HepG2 (cell line): ENCODE results near the gene CELA2B. TPM values are rescaled to one million over a fixed set of nuclear protein-coding genes. Genes with fewer than 3 reads are reported as not detected.

Source experiments
- BCL3 ChIP-seq: sonication (generic); formaldehyde crosslinking; IDR thresholded peaks from 2 replicates; pipeline ENCODE4 v1.5.1; 2020; ENCODE audit warnings: mild to moderate bottlenecking, missing genetic modification reagents, moderate library complexity
- CBFB ChIP-seq: sonication (generic); formaldehyde crosslinking; IDR thresholded peaks from 2 replicates; pipeline ENCODE4 v1.4.0; 2020; ENCODE audit warnings: missing genetic modification reagents
- CTCF ChIP-seq: sonication (generic); formaldehyde crosslinking; IDR thresholded peaks from 2 replicates; pipeline ENCODE4 v1.5.0; 2020; ENCODE audit warnings: mild to moderate bottlenecking, missing genetic modification reagents, moderate library complexity
- FOXM1 ChIP-seq: sonication (generic); formaldehyde crosslinking; IDR thresholded peaks from 2 replicates; pipeline ENCODE4 v1.5.0; 2020; ENCODE audit warnings: missing genetic modification reagents
- GABPA ChIP-seq, 2 experiments: IDR thresholded peaks; 2 replicates each; pipeline ENCODE4 v1.6.1; 2011 to 2016; ENCODE audit warnings: low read depth in 2 of 2, low read length in 1 of 2, missing biosample characterization in 1 of 2, missing genetic modification characterization in 1 of 2
- KDM5B ChIP-seq: sonication (generic); formaldehyde crosslinking; IDR thresholded peaks from 2 replicates; pipeline ENCODE4 v1.4.0; 2020; ENCODE audit warnings: missing genetic modification reagents, mild to moderate bottlenecking, borderline replicate concordance
- MATR3 ChIP-seq: sonication (generic); formaldehyde crosslinking; IDR thresholded peaks from 2 replicates; pipeline ENCODE4 v1.4.0; 2020; ENCODE audit warnings: missing genetic modification reagents
- MEF2D ChIP-seq: sonication (generic); formaldehyde crosslinking; IDR thresholded peaks from 2 replicates; pipeline ENCODE4 v1.5.1; 2020; ENCODE audit warnings: mild to moderate bottlenecking, missing genetic modification reagents
- PPARG ChIP-seq: conservative IDR thresholded peaks from 2 replicates; pipeline ENCODE4 v1.6.1; 2016; ENCODE audit warnings: missing biosample characterization, missing genetic modification reagents
- REPIN1 ChIP-seq: sonication (generic); formaldehyde crosslinking; IDR thresholded peaks from 2 replicates; pipeline ENCODE4 v1.8.0; 2022; ENCODE audit warnings: missing genetic modification reagents, low read depth, mild to moderate bottlenecking, borderline replicate concordance
- RFX3 ChIP-seq: IDR thresholded peaks from 2 replicates; pipeline ENCODE4 v1.6.1; 2016; ENCODE audit warnings: missing biosample characterization, missing genetic modification reagents
- SP4 ChIP-seq: sonication (generic); formaldehyde crosslinking; IDR thresholded peaks from 2 replicates; pipeline ENCODE4 v1.8.1; 2023; ENCODE audit warnings: mild to moderate bottlenecking, missing genetic modification reagents
- TCF12 ChIP-seq, 2 experiments: fragments of 450-650 bp in 1 of 2; sonication (generic) in 1 of 2; formaldehyde crosslinking in 1 of 2; IDR thresholded peaks; 2 replicates each; pipeline versions ENCODE4 v1.6.1 to v1.8.0; 2017 to 2022; ENCODE audit warnings: antibody characterized with exemption in 1 of 2, mild to moderate bottlenecking in 1 of 2, missing genetic modification reagents in 1 of 2, moderate library complexity in 1 of 2
- TFDP1 ChIP-seq: IDR thresholded peaks from 2 replicates; pipeline ENCODE4 v1.6.1; 2016; ENCODE audit warnings: missing compliant biosample characterization, missing genetic modification reagents, borderline replicate concordance
- TRIM22 ChIP-seq: fragments of 450-650 bp; IDR thresholded peaks from 2 replicates; pipeline ENCODE4 v1.6.1; 2017
- ZBTB38 ChIP-seq: sonication (generic); formaldehyde crosslinking; IDR thresholded peaks from 2 replicates; pipeline ENCODE4 v1.5.1; 2020; ENCODE audit warnings: mild to moderate bottlenecking, missing genetic modification reagents
- ZNF503 ChIP-seq: sonication (generic); formaldehyde crosslinking; IDR thresholded peaks from 2 replicates; pipeline ENCODE4 v1.4.0; 2020; ENCODE audit warnings: missing genetic modification reagents
- ZNF629 ChIP-seq: sonication (generic); formaldehyde crosslinking; conservative IDR thresholded peaks from 2 replicates; pipeline ENCODE4 v1.5.0; 2020; ENCODE audit warnings: missing genetic modification reagents
- polyA plus RNA-seq, 8 experiments: library from polyadenylated mRNA; depleted of rRNA in 3 of 8; stranded (reverse) in 7 of 8; unstranded in 1 of 8; fragments of >200 nt; fragmentation: Illumina TruSeq in 4 of 8; extraction: Trizol in 4 of 8; gene quantifications; 2 replicates each; pipeline versions ENCODE4 v1.2.1 to v1.2.3, GENCODE V29; 2011 to 2016; ENCODE audit warnings: low read depth in 4 of 8, missing spikeins in 1 of 8, mixed read lengths in 1 of 8; ENCODE audit not compliant: insufficient read depth in 1 of 8
- total RNA-seq, 5 experiments: library from RNA; depleted of rRNA; stranded (reverse); fragments of >200 nt; fragmentation: Illumina TruSeq; extraction: Trizol; gene quantifications; 2 replicates each; pipeline ENCODE4 v1.2.3, GENCODE V29; 2016; ENCODE audit warnings: low read depth in 1 of 5

The CELA2B gene
- total and polyA plus RNA-seq, 2 of the 13 experiments (the other 11 are each of a cell fraction or from before 2014, with no cell fraction given): not detected

GRCh38 chr1:15526490-15527339 is 50.8 kb downstream of the CELA2B start, which contains the start of gene DNAJC16 (continued):
- 0 out of 2 replicates have a peak, but pooled peaks have one; percentile 69 for TF ChIP-seq TFDP1
- no peak for TF ChIP-seq MATR3 (CRISPR knock-in tag)
- TF ChIP-seq TRIM22: peak; percentile 63; the same call in 1 of the 2 replicates
- peak; percentile 93 for TF ChIP-seq REPIN1 (CRISPR knock-in tag)
- TF ChIP-seq ZNF629: no peak
- no peak for TF ChIP-seq ZNF503 (CRISPR knock-in tag)
- peak; percentile 61; the same call in 1 of the 2 replicates for TF ChIP-seq ZBTB38
- peak; percentile 72; the same call in 1 of the 2 replicates for TF ChIP-seq KDM5B (CRISPR knock-in tag)
- TF ChIP-seq PPARG: peak; percentile 72
- TF ChIP-seq FOXM1 (CRISPR knock-in tag): no peak
- TF ChIP-seq TCF12 (IDR thresholded peaks at IDR 0.05): no peak
- no peak for TF ChIP-seq TCF12 (CRISPR knock-in tag; IDR thresholded peaks at IDR 0.05)
- TF ChIP-seq CTCF (CRISPR knock-in tag): peak; percentile 65
- TF ChIP-seq GABPA (IDR thresholded peaks at IDR 0.05; ENCODE audit: low read depth, low read length): peak; percentile 42; the same call in 1 of the 2 replicates
- peak; percentile 79 for TF ChIP-seq GABPA (CRISPR knock-in tag; IDR thresholded peaks at IDR 0.05; ENCODE audit: low read depth)
- TF ChIP-seq BCL3 (CRISPR knock-in tag): peak; percentile 90; the same call in 1 of the 2 replicates
- TF ChIP-seq CBFB (CRISPR knock-in tag): peak; percentile 61
- peak; percentile 59 for TF ChIP-seq MEF2D (CRISPR knock-in tag)
- peak; percentile 97 for TF ChIP-seq RFX3 (CRISPR knock-in tag)
- TF ChIP-seq SP4 (CRISPR knock-in tag): peak; percentile 54; the same call in 1 of the 2 replicates
